Right atrium auricular region (tissue), 2 donors: ENCODE data around the gene DMAC2L. TPM values are rescaled to one million over a fixed set of nuclear protein-coding genes. Genes with fewer than 3 reads are reported as not detected.
A peak's percentile ranks its signal among the peaks of the same experiment; 100 is the strongest.
"Not testable (repeated sequence)": the region's sequence is repeated elsewhere in the genome, so short reads cannot be mapped to it uniquely, and the experiment has no call there.

Experiments
- DNase-seq: peaks from one replicate; pipeline ENCODE4 v3.0.0-alpha.2; 2019; ENCODE audit warnings: low spot score
- H3K27ac ChIP-seq, 2 donors: fragments of 200-600 bp; sonication (generic); 1 replicate in 1 of 2; 2 replicates in 1 of 2; pipeline ENCODE4 v1.5.1; 2016 to 2019
- H3K27me3 ChIP-seq, 2 donors: fragments of 200-600 bp; sonication (generic); one replicate each; pipeline versions ENCODE4 v1.5.1 to v1.6.0; 2017 to 2019
- H3K36me3 ChIP-seq: fragments of 200-600 bp; sonication (generic); one replicate; pipeline ENCODE4 v1.5.1; 2016
- H3K4me1 ChIP-seq, 2 donors: fragments of 200-600 bp; sonication (generic); one replicate each; pipeline versions ENCODE4 v1.5.1 to v1.6.0; 2017 to 2019
- H3K4me3 ChIP-seq, 2 donors: fragments of 200-600 bp; sonication (generic); 1 replicate in 1 of 2; 2 replicates in 1 of 2; pipeline ENCODE4 v1.5.1; 2017 to 2019; ENCODE audit warnings: mild to moderate bottlenecking in 1 of 2, moderate library complexity in 1 of 2
- H3K9me3 ChIP-seq, 2 donors: fragments of 200-600 bp; sonication (generic); one replicate each; pipeline ENCODE4 v1.5.1; 2019
- total RNA-seq, 2 donors: library from RNA; depleted of rRNA; stranded (reverse); fragments of >200 nt; gene quantifications; one replicate each; pipeline ENCODE4 v1.1.0, GENCODE V29; 2016
- TF ChIP-seq, protein P1 (sequence below), 2 donors: fragments of 200-600 bp; sonication (generic); IDR thresholded peaks; one replicate each; pipeline ENCODE4 v1.5.1; 2019; ENCODE audit warnings: antibody characterized with exemption in 2 of 2

DMAC2L gene
- total RNA-seq, 2 donors from 2014 or later, result 10.1 to 22.8 TPM

GRCh38 chr14:50362764-50363713, 50.9 kb downstream of the DMAC2L start:
- Histone ChIP-seq H3K27me3 (no peaks in the 10 kb centered on the region), H3K4me1 (no peaks in the 10 kb centered on the region), H3K36me3 (no peaks in the 10 kb centered on the region), H3K27ac (peak overlapping the region; percentile 1 to 44), H3K4me3 (no peak overlapping the region), H3K9me3 (no peaks in the 10 kb centered on the region)
- TF ChIP-seq, protein P1, sequence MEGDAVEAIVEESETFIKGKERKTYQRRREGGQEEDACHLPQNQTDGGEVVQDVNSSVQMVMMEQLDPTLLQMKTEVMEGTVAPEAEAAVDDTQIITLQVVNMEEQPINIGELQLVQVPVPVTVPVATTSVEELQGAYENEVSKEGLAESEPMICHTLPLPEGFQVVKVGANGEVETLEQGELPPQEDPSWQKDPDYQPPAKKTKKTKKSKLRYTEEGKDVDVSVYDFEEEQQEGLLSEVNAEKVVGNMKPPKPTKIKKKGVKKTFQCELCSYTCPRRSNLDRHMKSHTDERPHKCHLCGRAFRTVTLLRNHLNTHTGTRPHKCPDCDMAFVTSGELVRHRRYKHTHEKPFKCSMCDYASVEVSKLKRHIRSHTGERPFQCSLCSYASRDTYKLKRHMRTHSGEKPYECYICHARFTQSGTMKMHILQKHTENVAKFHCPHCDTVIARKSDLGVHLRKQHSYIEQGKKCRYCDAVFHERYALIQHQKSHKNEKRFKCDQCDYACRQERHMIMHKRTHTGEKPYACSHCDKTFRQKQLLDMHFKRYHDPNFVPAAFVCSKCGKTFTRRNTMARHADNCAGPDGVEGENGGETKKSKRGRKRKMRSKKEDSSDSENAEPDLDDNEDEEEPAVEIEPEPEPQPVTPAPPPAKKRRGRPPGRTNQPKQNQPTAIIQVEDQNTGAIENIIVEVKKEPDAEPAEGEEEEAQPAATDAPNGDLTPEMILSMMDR (IDR thresholded peaks at IDR 0.05), result no peak
- DNase-seq, result no peak

DNA sequence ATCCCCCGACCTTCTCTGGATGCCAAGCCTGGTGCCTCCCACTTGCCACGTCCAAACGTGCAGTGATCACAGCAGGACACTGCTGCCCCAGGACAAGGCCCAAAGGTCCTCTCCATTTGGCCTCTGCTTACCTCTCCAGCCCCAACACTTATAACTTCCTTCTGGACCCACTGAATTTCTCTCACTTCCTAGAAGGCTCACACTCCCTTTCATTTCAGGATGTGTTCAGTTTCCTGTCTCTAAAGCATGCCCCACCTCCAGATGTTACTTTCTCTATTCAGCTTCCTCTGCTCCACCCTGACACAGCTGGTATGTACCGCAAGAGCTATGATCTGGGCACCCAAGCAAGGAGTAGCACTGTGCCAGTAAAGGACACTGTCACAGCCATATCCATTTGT, 51.6 kb downstream of the DMAC2L start:
- H3K36me3 ChIP-seq, result no peaks in the 10 kb centered on the region
- H3K4me3 ChIP-seq, result no peak overlapping the region
- no peak for DNase-seq
- H3K27me3 ChIP-seq, result no peaks in the 10 kb centered on the region
- no peaks in the 10 kb centered on the region for H3K9me3 ChIP-seq
- TF ChIP-seq, protein P1 (IDR thresholded peaks at IDR 0.05), result no peak
- no peaks in the 10 kb centered on the region for H3K4me1 ChIP-seq
- H3K27ac ChIP-seq, result peak overlapping the region; percentile 1 to 44

GRCh38 chr14:50364792-50365191, 52.7 kb downstream of the DMAC2L start:
- Histone ChIP-seq H3K9me3 (no peaks in the 10 kb centered on the region), H3K4me1 (no peaks in the 10 kb centered on the region), H3K27ac (no peak overlapping the region), H3K4me3 (no peak overlapping the region), H3K36me3 (no peaks in the 10 kb centered on the region), H3K27me3 (no peaks in the 10 kb centered on the region)
- TF ChIP-seq, protein P1 (IDR thresholded peaks at IDR 0.05), result no peak
- no peak for DNase-seq

GRCh38 chr14:50365572-50365971, 53.4 kb downstream of the DMAC2L start:
- H3K4me1 ChIP-seq, H3K27ac ChIP-seq, H3K27me3 ChIP-seq, H3K9me3 ChIP-seq, H3K36me3 ChIP-seq, H3K4me3 ChIP-seq, DNase-seq: not testable (repeated sequence)

DNA sequence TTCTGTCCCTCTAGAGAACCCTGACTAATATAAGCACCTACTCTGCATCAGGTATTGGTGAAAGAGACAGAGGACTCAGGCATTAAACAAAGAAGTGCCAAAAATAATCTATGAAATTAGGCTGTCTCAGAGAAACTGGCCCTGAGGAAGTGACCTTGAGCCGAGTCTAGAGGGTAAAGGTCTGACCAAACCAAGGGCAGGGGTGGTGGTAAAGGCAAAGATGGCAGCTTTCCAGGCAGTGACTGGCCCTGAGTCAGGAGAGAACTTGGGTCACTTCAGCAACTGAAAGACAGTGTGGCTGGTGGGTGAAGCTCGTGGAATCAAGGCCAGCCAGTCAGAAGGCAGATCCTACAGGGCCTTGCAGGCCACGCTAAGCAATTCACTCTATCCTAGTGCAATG, 54.0 kb downstream of the DMAC2L start:
- Histone ChIP-seq H3K4me3 (no peak overlapping the region), H3K9me3 (no peaks in the 10 kb centered on the region), H3K4me1 (no peaks in the 10 kb centered on the region), H3K27me3 (no peaks in the 10 kb centered on the region), H3K27ac (no peak overlapping the region), H3K36me3 (no peaks in the 10 kb centered on the region)
- TF ChIP-seq, protein P1 (IDR thresholded peaks at IDR 0.05), result no peak
- DNase-seq, result no peak

- DNase-seq, result no peak
- no peak overlapping the region for H3K4me3 ChIP-seq
- no peaks in the 10 kb centered on the region for H3K4me1 ChIP-seq
- no peaks in the 10 kb centered on the region for H3K9me3 ChIP-seq
- H3K36me3 ChIP-seq, result no peaks in the 10 kb centered on the region
- TF ChIP-seq, protein P1 (IDR thresholded peaks at IDR 0.05), result no peak
- H3K27ac ChIP-seq, result no peak overlapping the region
- H3K27me3 ChIP-seq, result no peaks in the 10 kb centered on the region
Observed at GRCh38 chr14:50366589-50366988, 54.5 kb downstream of the DMAC2L start.
